ENCODE data around the gene TCF4.
A peak's percentile ranks its signal among the peaks of the same experiment; 100 is the strongest.

The TCF4 gene

DNA sequence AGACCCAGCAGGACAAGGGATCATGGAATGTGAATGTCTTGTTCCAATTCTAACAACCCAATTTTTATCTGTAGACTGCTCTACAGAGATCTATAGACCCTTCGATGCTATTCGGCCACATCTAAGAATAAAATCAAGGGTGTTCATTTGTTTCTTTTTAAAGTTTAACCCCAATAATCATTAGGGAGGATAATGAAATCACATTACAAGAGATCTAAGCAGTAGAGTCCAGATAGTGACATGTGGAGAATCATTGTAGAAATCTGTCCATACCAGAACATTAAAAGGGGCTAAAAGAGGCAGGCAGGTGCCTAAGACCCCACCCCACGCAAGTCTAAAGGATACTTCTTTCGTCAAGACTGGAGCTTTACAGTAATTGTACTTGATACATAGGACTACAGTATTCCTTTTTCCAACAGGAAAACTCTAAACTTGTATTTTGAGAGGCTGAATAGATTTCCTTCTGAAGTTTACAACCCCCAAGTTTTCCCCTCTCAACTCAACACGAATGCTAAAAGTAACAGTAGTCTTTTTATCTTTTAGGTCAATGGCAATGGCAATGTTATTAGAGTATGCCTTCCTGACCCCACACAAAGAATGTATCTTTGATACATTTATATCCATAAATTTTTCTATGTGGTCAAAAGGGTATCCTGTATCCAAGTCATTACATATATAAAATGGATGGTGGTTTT lies 183.7 kb downstream of the TCF4 start:
- no peak for DNase-seq

GRCh38 chr18:55403421-55403949 lies 184.5 kb downstream of the TCF4 start:
- no peak for DNase-seq

GRCh38 chr18:55402731-55403405 lies 185.1 kb downstream of the TCF4 start:
- DNase-seq = no peak

GRCh38 chr18:55401638-55402191 lies 186.3 kb downstream of the TCF4 start:
- DNase-seq = peak; percentile 83

GRCh38 chr18:55400590-55401541 lies 187.1 kb downstream of the TCF4 start:
- DNase-seq = no peak

GRCh38 chr18:55400081-55400480 lies 187.9 kb downstream of the TCF4 start:
- no peak for DNase-seq

GRCh38 chr18:55398858-55399257 lies 189.1 kb downstream of the TCF4 start:
- DNase-seq = no peak

- DNase-seq = no peak
These were observed 191.0 kb downstream of the TCF4 start for GRCh38 chr18:55396979-55397378.

GRCh38 chr18:55396267-55396905 lies 191.6 kb downstream of the TCF4 start:
- DNase-seq = no peak

- no peak for DNase-seq
These were observed 192.2 kb downstream of the TCF4 start for GRCh38 chr18:55395799-55396198.

GRCh38 chr18:55390898-55391297 lies 197.1 kb downstream of the TCF4 start:
- no peak for DNase-seq

- no peak for DNase-seq
These were observed 200.6 kb downstream of the TCF4 start for GRCh38 chr18:55387139-55387984.

DNA sequence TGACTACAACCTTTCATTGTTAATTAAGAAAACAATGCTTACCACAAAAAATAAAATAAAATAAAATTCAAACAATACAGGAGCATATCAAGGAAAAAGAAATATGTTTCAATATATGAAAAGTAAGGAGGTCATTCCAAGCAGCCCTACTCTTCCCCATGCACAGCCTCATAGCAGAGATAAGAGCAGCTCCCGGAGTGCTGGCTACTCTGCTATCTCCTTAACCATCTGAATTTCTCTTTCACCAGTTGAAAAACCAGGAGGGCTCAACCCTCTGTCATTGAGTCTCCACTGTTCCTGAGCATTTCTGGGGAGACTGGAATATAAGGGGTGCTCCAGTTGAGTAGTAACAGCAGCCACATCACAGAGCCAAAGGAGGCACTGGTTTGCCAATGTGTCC lies 201.4 kb downstream of the TCF4 start:
- DNase-seq = no peak

- no peak for DNase-seq
These were observed 202.2 kb downstream of the TCF4 start for GRCh38 chr18:55385770-55386169.

DNA sequence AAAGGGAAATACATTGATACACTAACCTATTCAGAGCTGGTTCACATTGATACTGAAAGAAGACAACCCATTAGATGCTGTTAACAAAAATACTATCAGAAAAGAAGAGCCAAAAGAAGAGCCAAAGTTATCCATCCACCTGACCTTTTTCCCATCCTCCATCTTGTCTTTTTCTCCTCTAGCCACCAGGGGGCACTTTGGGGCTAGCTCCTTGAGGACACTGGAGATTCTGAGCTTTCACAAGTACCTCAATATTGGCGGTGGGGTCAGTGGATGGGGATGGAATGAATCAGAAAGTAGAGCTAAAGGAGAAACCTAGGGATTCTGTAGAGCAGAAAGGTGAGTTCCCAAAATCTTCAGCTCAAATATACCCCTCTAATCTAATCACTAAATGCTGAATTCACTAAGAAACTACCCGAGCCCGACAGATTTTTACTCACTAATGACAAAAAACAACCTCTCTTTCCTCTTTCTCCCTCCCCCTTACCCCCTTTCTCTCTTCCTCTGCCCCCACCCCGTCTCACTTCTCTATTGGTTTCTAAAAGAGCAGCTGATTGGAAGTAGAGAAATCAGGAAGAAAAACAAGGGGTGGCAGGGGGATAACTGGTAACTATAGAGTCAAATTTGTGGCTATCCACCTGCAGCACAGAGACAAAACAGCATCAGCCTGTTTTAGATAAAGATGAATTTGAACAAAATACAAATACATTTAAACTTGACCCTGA lies 203.3 kb downstream of the TCF4 start:
- peak; percentile 50 for DNase-seq

GRCh38 chr18:55384115-55384514 lies 203.9 kb downstream of the TCF4 start:
- DNase-seq = no peak

GRCh38 chr18:55382277-55382805 lies 205.7 kb downstream of the TCF4 start:
- DNase-seq = no peak

- peak; percentile 53 for DNase-seq
These were observed 206.7 kb downstream of the TCF4 start for GRCh38 chr18:55381277-55381676.

- DNase-seq = no peak
These were observed 207.4 kb downstream of the TCF4 start for GRCh38 chr18:55380589-55380988.

DNA sequence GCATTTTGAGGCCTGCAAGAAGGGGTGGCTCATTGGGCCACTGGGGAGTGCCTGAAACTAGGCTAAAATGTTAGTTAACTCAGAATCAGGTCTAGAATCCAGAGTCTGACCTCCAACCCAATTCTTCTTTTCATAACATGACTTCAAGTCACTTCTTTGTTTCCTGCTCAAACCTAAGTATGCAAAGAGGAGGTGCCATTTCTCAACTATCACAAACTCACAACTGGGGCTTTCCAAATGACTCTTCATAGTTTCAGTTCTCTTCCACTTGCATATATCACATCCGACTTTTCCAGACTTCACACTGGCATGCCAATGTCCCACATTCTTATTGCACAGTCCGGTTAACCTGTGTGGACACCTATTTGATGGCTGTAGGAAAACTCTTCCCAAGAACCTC lies 211.6 kb downstream of the TCF4 start:
- no peak for DNase-seq
